Loucy (cell line): ENCODE results near the gene ALDH1L2.

Experiments used
- H2AFZ ChIP-seq: fragments of 200-600 bp; sonication (generic); 2 replicates; pipeline ENCODE4 v1.6.0; 2016; ENCODE audit warnings: antibody characterized with exemption, mild to moderate bottlenecking, low read length, moderate library complexity
- H3F3A ChIP-seq: fragments of 200-600 bp; 2 replicates; pipeline ENCODE4 v1.6.0; 2016; ENCODE audit warnings: antibody characterized with exemption, low read depth, mild to moderate bottlenecking
- H3K27me3 ChIP-seq: fragments of 200-600 bp; sonication (generic); 2 replicates; pipeline ENCODE4 v1.6.1; 2014; ENCODE audit warnings: low read length, mild to moderate bottlenecking; ENCODE audit not compliant: insufficient read depth, poor library complexity, severe bottlenecking
- H3K36me3 ChIP-seq: fragments of 200-600 bp; sonication (generic); 2 replicates; pipeline ENCODE4 v1.6.1; 2016; ENCODE audit warnings: low read length; ENCODE audit not compliant: insufficient read depth
- H3K4me1 ChIP-seq: fragments of 200-600 bp; sonication (generic); 2 replicates; pipeline ENCODE4 v1.5.1; 2014; ENCODE audit warnings: low read length, mild to moderate bottlenecking; ENCODE audit not compliant: insufficient read depth, poor library complexity, severe bottlenecking
- H3K4me2 ChIP-seq: fragments of 200-600 bp; sonication (generic); 2 replicates; pipeline ENCODE4 v1.6.0; 2014; ENCODE audit warnings: antibody characterized with exemption, low read length, low read depth, mild to moderate bottlenecking; ENCODE audit not compliant: poor library complexity, severe bottlenecking
- H3K4me3 ChIP-seq: fragments of 200-600 bp; sonication (generic); 2 replicates; pipeline ENCODE4 v1.5.1; 2014; ENCODE audit warnings: low read length, mild to moderate bottlenecking, mixed read lengths; ENCODE audit not compliant: poor library complexity, severe bottlenecking
- H3K79me2 ChIP-seq: fragments of 200-600 bp; sonication (generic); 2 replicates; pipeline ENCODE4 v1.6.1; 2014; ENCODE audit warnings: low read length; ENCODE audit not compliant: insufficient read depth
- H3K9ac ChIP-seq: fragments of 200-600 bp; sonication (generic); 2 replicates; pipeline ENCODE4 v1.6.0; 2014; ENCODE audit warnings: mild to moderate bottlenecking, low read depth, low read length, moderate library complexity; ENCODE audit not compliant: poor library complexity, severe bottlenecking
- H3K9me2 ChIP-seq: fragments of 200-600 bp; sonication (generic); replicated peaks from 2 replicates; pipeline ENCODE4 v1.6.1; 2016; ENCODE audit warnings: low read depth, low read length, mixed read lengths
- H3K9me3 ChIP-seq: fragments of 200-600 bp; sonication (generic); 2 replicates; pipeline ENCODE4 v1.6.1; 2014; ENCODE audit warnings: mild to moderate bottlenecking, antibody characterized with exemption, low read length, low read depth; ENCODE audit not compliant: insufficient read depth
- H4K20me1 ChIP-seq: fragments of 200-600 bp; sonication (generic); 2 replicates; pipeline ENCODE4 v1.6.0; 2014; ENCODE audit warnings: antibody characterized with exemption, low read length, mild to moderate bottlenecking; ENCODE audit not compliant: insufficient read depth, poor library complexity, severe bottlenecking
- EZH2phosphoT487 ChIP-seq: fragments of 200-600 bp; IDR thresholded peaks from 2 replicates; pipeline ENCODE4 v1.6.1; 2018; ENCODE audit warnings: antibody characterized with exemption, mild to moderate bottlenecking, moderate library complexity, borderline replicate concordance
- TF ChIP-seq, protein P1 (sequence below): fragments of 200-600 bp; sonication (generic); conservative IDR thresholded peaks from 2 replicates; pipeline ENCODE4 v1.5.1; 2014; ENCODE audit warnings: mild to moderate bottlenecking, antibody characterized with exemption, low read length

The ALDH1L2 gene

DNA sequence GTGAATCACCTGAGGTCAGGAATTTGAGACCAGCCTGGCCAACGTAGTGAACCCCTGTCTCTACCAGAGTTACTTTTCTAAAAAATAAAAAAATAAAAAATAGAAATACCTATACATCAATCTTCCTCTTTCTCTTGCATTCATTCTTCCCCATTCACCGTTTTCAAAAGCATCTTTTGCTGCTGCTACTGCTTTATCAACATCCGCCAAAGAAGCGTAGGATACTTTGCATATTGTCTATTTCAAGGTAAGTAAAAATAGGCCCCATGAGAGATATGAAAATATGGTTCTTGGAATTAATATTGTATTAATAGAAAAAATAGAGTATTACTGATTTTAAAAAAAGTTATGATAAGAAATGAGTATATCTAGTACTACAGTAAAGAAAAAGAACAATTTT, 32.3 kb downstream of the ALDH1L2 start:
- Histone ChIP-seq H3K79me2 (no peaks in the 10 kb centered on the region), H4K20me1 (no peaks in the 10 kb centered on the region), H3K4me2 (no peak overlapping the region), H3F3A (no peaks in the 10 kb centered on the region), H3K4me3 (no peak overlapping the region), H3K4me1 (no peaks in the 10 kb centered on the region), H3K27me3 (no peaks in the 10 kb centered on the region), H3K36me3 (no peaks in the 10 kb centered on the region), H3K9me3 (peaks cover 3% of the 10 kb centered on the region; the same call in 1 of the 2 replicates), H2AFZ (no peak overlapping the region), H3K9ac (no peak overlapping the region), H3K9me2 (no peaks in the 10 kb centered on the region)
- no peak for TF ChIP-seq EZH2phosphoT487
- TF ChIP-seq, protein P1, sequence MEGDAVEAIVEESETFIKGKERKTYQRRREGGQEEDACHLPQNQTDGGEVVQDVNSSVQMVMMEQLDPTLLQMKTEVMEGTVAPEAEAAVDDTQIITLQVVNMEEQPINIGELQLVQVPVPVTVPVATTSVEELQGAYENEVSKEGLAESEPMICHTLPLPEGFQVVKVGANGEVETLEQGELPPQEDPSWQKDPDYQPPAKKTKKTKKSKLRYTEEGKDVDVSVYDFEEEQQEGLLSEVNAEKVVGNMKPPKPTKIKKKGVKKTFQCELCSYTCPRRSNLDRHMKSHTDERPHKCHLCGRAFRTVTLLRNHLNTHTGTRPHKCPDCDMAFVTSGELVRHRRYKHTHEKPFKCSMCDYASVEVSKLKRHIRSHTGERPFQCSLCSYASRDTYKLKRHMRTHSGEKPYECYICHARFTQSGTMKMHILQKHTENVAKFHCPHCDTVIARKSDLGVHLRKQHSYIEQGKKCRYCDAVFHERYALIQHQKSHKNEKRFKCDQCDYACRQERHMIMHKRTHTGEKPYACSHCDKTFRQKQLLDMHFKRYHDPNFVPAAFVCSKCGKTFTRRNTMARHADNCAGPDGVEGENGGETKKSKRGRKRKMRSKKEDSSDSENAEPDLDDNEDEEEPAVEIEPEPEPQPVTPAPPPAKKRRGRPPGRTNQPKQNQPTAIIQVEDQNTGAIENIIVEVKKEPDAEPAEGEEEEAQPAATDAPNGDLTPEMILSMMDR = no peak

DNA sequence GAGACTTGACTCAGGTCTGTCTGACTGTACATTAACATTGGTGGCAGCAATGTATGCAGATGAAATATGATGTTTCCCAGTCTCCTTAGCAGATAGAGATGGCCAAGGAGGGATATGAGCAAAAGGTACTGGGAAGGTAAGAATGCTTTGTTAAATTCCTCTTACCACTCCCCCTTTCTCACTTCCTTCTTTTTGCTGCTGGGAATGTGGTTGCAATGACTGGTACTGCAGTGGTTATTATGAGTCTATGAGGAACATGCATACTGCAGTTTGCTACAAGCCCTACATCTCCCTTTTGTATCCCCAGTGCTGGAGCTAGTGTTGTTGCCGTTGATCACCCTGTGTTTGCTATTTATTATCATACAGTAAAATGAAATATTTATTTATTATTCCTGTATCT, 35.9 kb downstream of the ALDH1L2 start:
- Histone ChIP-seq H3K4me3 (no peak overlapping the region), H3K4me2 (no peak overlapping the region), H3K27me3 (no peaks in the 10 kb centered on the region), H3K9me3 (no peaks in the 10 kb centered on the region), H3K4me1 (no peaks in the 10 kb centered on the region), H4K20me1 (no peaks in the 10 kb centered on the region), H3K79me2 (no peaks in the 10 kb centered on the region), H3F3A (no peaks in the 10 kb centered on the region), H3K9me2 (no peaks in the 10 kb centered on the region), H2AFZ (no peak overlapping the region), H3K36me3 (no peaks in the 10 kb centered on the region), H3K9ac (no peak overlapping the region)
- TF ChIP-seq EZH2phosphoT487 = no peak
- TF ChIP-seq, protein P1 = no peak

DNA sequence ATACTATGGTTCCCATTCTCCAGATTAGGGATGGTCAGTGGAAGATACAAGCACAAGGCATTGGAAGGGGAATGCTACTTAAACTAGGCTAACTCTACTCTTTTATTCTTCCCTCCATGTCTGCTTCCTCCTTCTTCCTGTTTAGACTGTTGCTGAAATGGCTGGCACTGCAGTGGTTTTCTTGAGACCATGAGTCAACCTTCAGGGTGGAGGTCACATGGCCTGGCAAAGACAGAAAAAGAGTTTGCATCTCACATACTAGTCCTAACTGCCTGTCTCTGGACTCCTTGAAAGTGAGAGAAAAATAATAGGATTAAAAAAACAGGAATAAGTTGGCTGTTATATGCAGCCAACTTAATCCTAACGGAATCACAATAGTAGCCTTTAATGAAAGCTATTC, 37.0 kb downstream of the ALDH1L2 start:
- Histone ChIP-seq H4K20me1 (no peaks in the 10 kb centered on the region), H3K9ac (no peak overlapping the region), H3K36me3 (no peaks in the 10 kb centered on the region), H3K27me3 (no peaks in the 10 kb centered on the region), H3K4me1 (no peaks in the 10 kb centered on the region), H3F3A (no peaks in the 10 kb centered on the region), H3K4me2 (no peak overlapping the region), H2AFZ (no peak overlapping the region), H3K9me3 (no peaks in the 10 kb centered on the region), H3K79me2 (no peaks in the 10 kb centered on the region), H3K9me2 (no peaks in the 10 kb centered on the region), H3K4me3 (no peak overlapping the region)
- TF ChIP-seq, protein P1 = no peak
- TF ChIP-seq EZH2phosphoT487 = no peak
